Loucy (cell line): ENCODE results near the gene RSPH3.

Experiments used
- H2AFZ ChIP-seq: fragments of 200-600 bp; sonication (generic); 2 replicates; pipeline ENCODE4 v1.6.0; 2016; ENCODE audit warnings: antibody characterized with exemption, mild to moderate bottlenecking, low read length, moderate library complexity
- H3F3A ChIP-seq: fragments of 200-600 bp; 2 replicates; pipeline ENCODE4 v1.6.0; 2016; ENCODE audit warnings: antibody characterized with exemption, low read depth, mild to moderate bottlenecking
- H3K27me3 ChIP-seq: fragments of 200-600 bp; sonication (generic); 2 replicates; pipeline ENCODE4 v1.6.1; 2014; ENCODE audit warnings: low read length, mild to moderate bottlenecking; ENCODE audit not compliant: insufficient read depth, poor library complexity, severe bottlenecking
- H3K36me3 ChIP-seq: fragments of 200-600 bp; sonication (generic); 2 replicates; pipeline ENCODE4 v1.6.1; 2016; ENCODE audit warnings: low read length; ENCODE audit not compliant: insufficient read depth
- H3K4me1 ChIP-seq: fragments of 200-600 bp; sonication (generic); 2 replicates; pipeline ENCODE4 v1.5.1; 2014; ENCODE audit warnings: low read length, mild to moderate bottlenecking; ENCODE audit not compliant: insufficient read depth, poor library complexity, severe bottlenecking
- H3K4me2 ChIP-seq: fragments of 200-600 bp; sonication (generic); 2 replicates; pipeline ENCODE4 v1.6.0; 2014; ENCODE audit warnings: antibody characterized with exemption, low read length, low read depth, mild to moderate bottlenecking; ENCODE audit not compliant: poor library complexity, severe bottlenecking
- H3K4me3 ChIP-seq: fragments of 200-600 bp; sonication (generic); 2 replicates; pipeline ENCODE4 v1.5.1; 2014; ENCODE audit warnings: low read length, mild to moderate bottlenecking, mixed read lengths; ENCODE audit not compliant: poor library complexity, severe bottlenecking
- H3K79me2 ChIP-seq: fragments of 200-600 bp; sonication (generic); 2 replicates; pipeline ENCODE4 v1.6.1; 2014; ENCODE audit warnings: low read length; ENCODE audit not compliant: insufficient read depth
- H3K9ac ChIP-seq: fragments of 200-600 bp; sonication (generic); 2 replicates; pipeline ENCODE4 v1.6.0; 2014; ENCODE audit warnings: mild to moderate bottlenecking, low read depth, low read length, moderate library complexity; ENCODE audit not compliant: poor library complexity, severe bottlenecking
- H3K9me2 ChIP-seq: fragments of 200-600 bp; sonication (generic); replicated peaks from 2 replicates; pipeline ENCODE4 v1.6.1; 2016; ENCODE audit warnings: low read depth, low read length, mixed read lengths
- H3K9me3 ChIP-seq: fragments of 200-600 bp; sonication (generic); 2 replicates; pipeline ENCODE4 v1.6.1; 2014; ENCODE audit warnings: mild to moderate bottlenecking, antibody characterized with exemption, low read length, low read depth; ENCODE audit not compliant: insufficient read depth
- H4K20me1 ChIP-seq: fragments of 200-600 bp; sonication (generic); 2 replicates; pipeline ENCODE4 v1.6.0; 2014; ENCODE audit warnings: antibody characterized with exemption, low read length, mild to moderate bottlenecking; ENCODE audit not compliant: insufficient read depth, poor library complexity, severe bottlenecking
- EZH2phosphoT487 ChIP-seq: fragments of 200-600 bp; IDR thresholded peaks from 2 replicates; pipeline ENCODE4 v1.6.1; 2018; ENCODE audit warnings: antibody characterized with exemption, mild to moderate bottlenecking, moderate library complexity, borderline replicate concordance
- TF ChIP-seq, protein P1 (sequence below): fragments of 200-600 bp; sonication (generic); conservative IDR thresholded peaks from 2 replicates; pipeline ENCODE4 v1.5.1; 2014; ENCODE audit warnings: mild to moderate bottlenecking, antibody characterized with exemption, low read length

RSPH3 gene

DNA sequence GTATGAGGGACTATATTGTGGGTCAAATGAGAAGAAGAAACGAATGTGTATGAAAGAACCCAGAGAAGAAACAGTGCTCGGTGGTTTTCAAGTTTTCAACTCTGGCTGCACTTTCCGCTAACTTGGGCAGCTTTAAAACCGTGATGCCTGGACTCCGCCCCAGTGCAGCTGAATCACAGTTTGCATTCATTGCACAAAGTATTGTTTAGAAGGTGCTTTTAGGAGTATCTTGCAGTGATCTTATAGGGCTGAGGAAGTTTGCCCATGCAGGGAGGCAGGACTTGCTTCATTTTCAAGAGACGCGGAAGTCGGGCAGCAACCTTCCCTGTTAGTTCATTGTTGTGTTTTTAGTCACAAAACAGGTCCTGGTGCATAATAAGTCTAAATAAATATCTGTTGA lies 52.7 kb downstream of the RSPH3 start:
- Histone ChIP-seq H3K9me2 (no peaks in the 10 kb centered on the region), H3K36me3 (no peaks in the 10 kb centered on the region), H3K4me3 (no peak overlapping the region), H3K9me3 (no peaks in the 10 kb centered on the region), H3K4me2 (no peak overlapping the region), H3K9ac (no peak overlapping the region), H4K20me1 (no peaks in the 10 kb centered on the region), H3K27me3 (no peaks in the 10 kb centered on the region), H3K79me2 (no peaks in the 10 kb centered on the region), H2AFZ (no peak overlapping the region), H3F3A (no peaks in the 10 kb centered on the region), H3K4me1 (no peaks in the 10 kb centered on the region)
- TF ChIP-seq, protein P1, sequence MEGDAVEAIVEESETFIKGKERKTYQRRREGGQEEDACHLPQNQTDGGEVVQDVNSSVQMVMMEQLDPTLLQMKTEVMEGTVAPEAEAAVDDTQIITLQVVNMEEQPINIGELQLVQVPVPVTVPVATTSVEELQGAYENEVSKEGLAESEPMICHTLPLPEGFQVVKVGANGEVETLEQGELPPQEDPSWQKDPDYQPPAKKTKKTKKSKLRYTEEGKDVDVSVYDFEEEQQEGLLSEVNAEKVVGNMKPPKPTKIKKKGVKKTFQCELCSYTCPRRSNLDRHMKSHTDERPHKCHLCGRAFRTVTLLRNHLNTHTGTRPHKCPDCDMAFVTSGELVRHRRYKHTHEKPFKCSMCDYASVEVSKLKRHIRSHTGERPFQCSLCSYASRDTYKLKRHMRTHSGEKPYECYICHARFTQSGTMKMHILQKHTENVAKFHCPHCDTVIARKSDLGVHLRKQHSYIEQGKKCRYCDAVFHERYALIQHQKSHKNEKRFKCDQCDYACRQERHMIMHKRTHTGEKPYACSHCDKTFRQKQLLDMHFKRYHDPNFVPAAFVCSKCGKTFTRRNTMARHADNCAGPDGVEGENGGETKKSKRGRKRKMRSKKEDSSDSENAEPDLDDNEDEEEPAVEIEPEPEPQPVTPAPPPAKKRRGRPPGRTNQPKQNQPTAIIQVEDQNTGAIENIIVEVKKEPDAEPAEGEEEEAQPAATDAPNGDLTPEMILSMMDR: no peak
- no peak for TF ChIP-seq EZH2phosphoT487

DNA sequence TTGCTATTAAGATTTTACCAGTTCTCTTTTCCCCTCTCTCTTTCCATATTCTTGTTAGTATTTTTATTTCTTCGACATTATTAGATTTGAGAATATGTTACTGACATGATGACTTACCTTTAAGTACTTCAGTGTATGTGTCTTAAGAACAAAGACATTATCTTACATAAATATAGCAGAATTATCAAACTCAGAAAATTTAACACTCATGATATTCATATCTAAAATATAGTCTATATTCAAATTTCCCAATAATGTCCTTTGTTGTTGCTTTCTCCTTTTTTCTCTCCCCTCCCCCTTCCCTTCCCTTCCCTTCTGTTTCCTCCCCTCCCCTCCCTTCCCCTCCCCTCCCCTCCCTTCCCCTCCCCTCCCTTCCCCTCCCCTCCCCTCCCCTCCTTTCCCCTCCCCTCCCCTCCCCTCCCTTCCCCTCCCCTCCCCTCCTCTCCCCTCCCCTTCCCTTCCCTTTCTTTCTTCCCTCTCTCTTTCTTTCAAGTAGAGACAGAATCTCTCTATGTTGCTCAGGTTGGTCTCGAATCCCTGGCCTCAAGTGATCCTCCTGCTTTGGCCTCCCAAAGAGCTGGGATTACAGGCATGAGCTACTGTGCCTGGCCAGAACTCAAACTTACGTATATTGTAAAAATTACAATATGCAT lies 56.5 kb downstream of the RSPH3 start:
- no peak overlapping the region for H2AFZ ChIP-seq
- H3K79me2 ChIP-seq: no peaks in the 10 kb centered on the region
- no peak overlapping the region for H3K9ac ChIP-seq
- H3K9me2 ChIP-seq: no peaks in the 10 kb centered on the region
- no peaks in the 10 kb centered on the region for H4K20me1 ChIP-seq
- no peaks in the 10 kb centered on the region for H3K27me3 ChIP-seq
- no peak overlapping the region for H3K4me3 ChIP-seq
- H3F3A ChIP-seq: no peaks in the 10 kb centered on the region
- H3K36me3 ChIP-seq: no peaks in the 10 kb centered on the region
- no peaks in the 10 kb centered on the region for H3K4me1 ChIP-seq
- no peak overlapping the region for H3K4me2 ChIP-seq
- TF ChIP-seq EZH2phosphoT487: no peak
- TF ChIP-seq, protein P1: no peak
- no peaks in the 10 kb centered on the region for H3K9me3 ChIP-seq

DNA sequence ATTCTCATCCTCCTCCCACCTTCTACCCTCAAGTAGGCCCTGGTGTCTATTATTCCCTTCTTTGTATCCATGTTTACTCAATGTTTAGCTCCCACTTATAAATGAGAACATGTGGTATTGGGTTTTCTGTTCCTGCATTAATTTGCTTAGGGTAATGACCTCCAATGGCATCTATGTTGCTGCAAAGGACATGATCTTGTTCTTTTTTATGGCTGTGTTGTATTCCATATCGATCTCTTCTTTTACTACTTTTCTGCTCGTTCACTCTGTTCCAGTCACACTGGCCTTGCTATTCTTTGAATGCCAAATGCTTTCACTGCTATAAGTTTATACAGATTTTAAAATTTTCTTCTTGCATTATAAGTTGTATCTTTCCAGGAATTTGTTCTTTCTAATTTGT lies 57.7 kb downstream of the RSPH3 start:
- no peaks in the 10 kb centered on the region for H3K9me3 ChIP-seq
- no peak overlapping the region for H2AFZ ChIP-seq

More for the DNA sequence above, 57.7 kb downstream of the RSPH3 start:
- no peaks in the 10 kb centered on the region for H3K79me2 ChIP-seq
- no peaks in the 10 kb centered on the region for H4K20me1 ChIP-seq
- H3K4me1 ChIP-seq: no peaks in the 10 kb centered on the region
- no peaks in the 10 kb centered on the region for H3F3A ChIP-seq
- TF ChIP-seq, protein P1: no peak
- TF ChIP-seq EZH2phosphoT487: no peak
- no peak overlapping the region for H3K4me3 ChIP-seq
- H3K9me2 ChIP-seq: no peaks in the 10 kb centered on the region
- no peaks in the 10 kb centered on the region for H3K27me3 ChIP-seq
- no peak overlapping the region for H3K4me2 ChIP-seq
- H3K36me3 ChIP-seq: no peaks in the 10 kb centered on the region
- H3K9ac ChIP-seq: no peak overlapping the region
